GM06990 (cell line): ENCODE measurements around the gene CUEDC1.

Experiments
- DNase-seq: peaks from one replicate; pipeline ENCODE4 v3.0.0-alpha.2; 2011; ENCODE audit not compliant: insufficient read length; ENCODE audit errors: extremely low read depth
- H3K27me3 ChIP-seq: replicated peaks from 2 replicates; pipeline ENCODE4 v1.6.0; 2011; ENCODE audit warnings: low read length; ENCODE audit not compliant: control insufficient read depth, insufficient read depth
- H3K36me3 ChIP-seq: 2 replicates; pipeline ENCODE4 v1.5.1; 2011; ENCODE audit warnings: low read length; ENCODE audit not compliant: control insufficient read depth, insufficient read depth
- H3K4me3 ChIP-seq: replicated peaks from 2 replicates; pipeline ENCODE4 v1.5.1; 2011; ENCODE audit warnings: low read depth, mild to moderate bottlenecking, control low read depth, low read length
- CTCF ChIP-seq: IDR thresholded peaks from 2 replicates; pipeline ENCODE4 v1.5.1; 2011; ENCODE audit warnings: low read length, control low read depth, mild to moderate bottlenecking, inconsistent platforms; ENCODE audit not compliant: insufficient read depth, poor library complexity, severe bottlenecking

CUEDC1 gene

GRCh38 chr17:57999496-58000017 is 44.3 kb upstream of the CUEDC1 start:
- DNase-seq = peak; percentile 36
- no peak overlapping the region for H3K4me3 ChIP-seq
- no peaks in the 10 kb centered on the region for H3K27me3 ChIP-seq
- peaks cover 8% of the 10 kb centered on the region for H3K36me3 ChIP-seq
- TF ChIP-seq CTCF = peak; percentile 79

- H3K36me3 ChIP-seq = peaks cover 8% of the 10 kb centered on the region
- no peak for DNase-seq
- no peak for TF ChIP-seq CTCF
Observed at GRCh38 chr17:57999010-57999495, 43.8 kb upstream of the CUEDC1 start.

GRCh38 chr17:57997085-57997809 is 42.0 kb upstream of the CUEDC1 start:
- Histone ChIP-seq H3K27me3 (no peaks in the 10 kb centered on the region), H3K4me3 (no peak overlapping the region), H3K36me3 (peaks cover 4% of the 10 kb centered on the region)
- TF ChIP-seq CTCF = no peak
- DNase-seq = no peak

More at GRCh38 chr17:57999010-57999495, 43.8 kb upstream of the CUEDC1 start:
- Histone ChIP-seq H3K27me3 (no peaks in the 10 kb centered on the region), H3K4me3 (no peak overlapping the region)

GRCh38 chr17:57995076-57995956 is 40.1 kb upstream of the CUEDC1 start:
- H3K36me3 ChIP-seq = peaks cover 3% of the 10 kb centered on the region
- TF ChIP-seq CTCF = peak; percentile 66
- H3K27me3 ChIP-seq = no peaks in the 10 kb centered on the region
- H3K4me3 ChIP-seq = no peak overlapping the region
- peak; percentile 47 for DNase-seq

- H3K27me3 ChIP-seq = no peaks in the 10 kb centered on the region
- H3K4me3 ChIP-seq = no peak overlapping the region
- H3K36me3 ChIP-seq = peaks cover 3% of the 10 kb centered on the region
- no peak for DNase-seq
- no peak for TF ChIP-seq CTCF
Observed at GRCh38 chr17:57994436-57994835, 39.2 kb upstream of the CUEDC1 start.
